Anterior cingulate cortex (tissue), 58 donors: ENCODE measurements around the gene SENP6.

Experiments
- DNase-seq, 58 donors: peaks; one replicate each; lab custom pipeline; 2025; lab: John Stamatoyannopoulos, UW

The SENP6 gene

DNA sequence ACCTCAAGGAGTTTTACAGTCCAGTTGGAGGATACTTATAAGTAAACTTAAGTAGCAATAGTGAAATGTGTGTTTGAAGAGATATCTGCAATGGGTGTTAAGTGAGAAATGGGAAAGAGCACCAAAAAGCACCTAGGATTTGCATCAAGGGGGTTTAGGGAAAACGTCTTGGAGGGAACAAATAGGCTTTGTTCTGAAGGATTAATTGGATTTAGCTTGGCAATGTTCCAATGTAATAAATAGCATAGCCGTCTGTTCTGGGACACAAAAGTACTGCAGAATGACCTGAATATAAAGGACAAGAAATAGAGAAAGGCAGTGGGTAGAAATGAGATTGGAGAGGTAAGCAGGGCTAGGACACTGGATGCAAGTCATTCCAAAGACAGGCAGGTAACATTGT, 144.5 kb downstream of the SENP6 start:
- no peak for DNase-seq

DNA sequence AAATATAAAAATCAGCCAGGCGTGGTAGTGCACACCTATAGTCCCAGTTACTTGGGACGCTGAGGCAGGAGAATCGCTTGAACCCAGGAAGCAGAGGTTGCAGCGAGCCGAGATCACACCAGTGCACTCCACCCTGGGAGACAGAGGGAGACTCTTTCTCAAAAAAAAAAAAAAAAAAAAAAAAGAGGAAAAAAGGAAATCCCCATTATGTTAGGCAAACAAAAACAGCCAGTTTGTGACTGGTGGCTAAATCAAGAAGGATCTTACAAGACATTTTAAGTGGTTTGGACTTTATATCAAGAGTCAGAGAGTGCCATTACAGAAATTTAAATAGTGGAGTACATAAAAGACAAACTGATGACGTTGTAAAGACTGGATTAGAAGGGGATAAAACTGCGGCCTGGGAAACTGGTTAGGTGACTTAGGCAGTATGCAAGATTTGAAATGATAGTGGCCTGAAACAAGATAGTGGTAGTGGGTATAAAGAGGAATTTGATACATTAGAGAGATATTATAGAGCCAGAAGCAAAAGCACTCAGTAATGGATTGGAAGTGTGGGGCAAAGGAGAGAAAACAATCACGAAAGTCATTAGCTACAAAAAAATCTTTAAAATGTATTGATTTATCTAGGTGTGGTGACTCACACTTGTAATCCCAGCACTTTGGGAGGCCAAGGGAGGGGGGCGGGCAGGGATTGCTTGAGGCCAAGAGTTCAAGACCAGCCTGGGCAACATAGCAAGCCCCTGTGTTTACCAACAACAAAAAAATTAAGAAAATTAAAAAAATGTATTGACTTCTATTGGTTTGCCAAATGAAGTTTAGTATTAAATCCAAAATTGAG, 145.7 kb downstream of the SENP6 start:
- no peak for DNase-seq

DNA sequence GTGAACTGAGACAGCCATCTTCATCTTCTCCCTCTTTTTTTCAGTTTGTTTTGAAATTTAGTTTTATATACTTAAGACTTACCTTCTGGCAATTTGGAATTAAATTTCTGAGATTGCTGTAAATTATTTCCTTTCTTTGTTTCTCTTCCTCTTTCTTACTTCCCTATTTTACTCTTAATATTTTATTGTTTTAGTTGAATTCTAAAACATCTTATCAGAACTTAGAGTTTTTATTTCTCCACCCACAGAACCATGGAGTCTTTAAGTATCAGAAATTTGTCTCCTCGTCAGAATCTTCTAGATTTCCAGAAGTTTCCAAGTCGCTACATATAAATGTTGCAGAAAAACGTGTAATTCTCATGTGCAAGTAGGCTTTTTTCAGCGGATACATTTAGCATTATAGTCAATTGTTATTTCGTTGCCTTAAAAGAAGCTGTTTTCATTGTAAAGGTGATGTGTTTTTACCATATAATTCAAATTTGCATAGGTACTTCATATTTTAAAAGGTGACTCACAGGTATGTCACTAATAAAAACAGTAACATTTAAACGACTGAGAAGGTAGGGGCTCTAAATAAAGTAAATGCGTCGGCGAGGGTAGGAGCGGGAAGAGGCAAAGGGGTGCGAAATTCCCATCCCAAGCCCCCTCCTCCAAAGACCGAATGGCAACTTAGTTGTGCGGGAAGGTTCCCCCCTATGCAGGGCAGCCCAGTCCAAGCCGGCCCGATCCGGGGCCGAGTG, 146.5 kb downstream of the SENP6 start:
- no peak for DNase-seq

DNA sequence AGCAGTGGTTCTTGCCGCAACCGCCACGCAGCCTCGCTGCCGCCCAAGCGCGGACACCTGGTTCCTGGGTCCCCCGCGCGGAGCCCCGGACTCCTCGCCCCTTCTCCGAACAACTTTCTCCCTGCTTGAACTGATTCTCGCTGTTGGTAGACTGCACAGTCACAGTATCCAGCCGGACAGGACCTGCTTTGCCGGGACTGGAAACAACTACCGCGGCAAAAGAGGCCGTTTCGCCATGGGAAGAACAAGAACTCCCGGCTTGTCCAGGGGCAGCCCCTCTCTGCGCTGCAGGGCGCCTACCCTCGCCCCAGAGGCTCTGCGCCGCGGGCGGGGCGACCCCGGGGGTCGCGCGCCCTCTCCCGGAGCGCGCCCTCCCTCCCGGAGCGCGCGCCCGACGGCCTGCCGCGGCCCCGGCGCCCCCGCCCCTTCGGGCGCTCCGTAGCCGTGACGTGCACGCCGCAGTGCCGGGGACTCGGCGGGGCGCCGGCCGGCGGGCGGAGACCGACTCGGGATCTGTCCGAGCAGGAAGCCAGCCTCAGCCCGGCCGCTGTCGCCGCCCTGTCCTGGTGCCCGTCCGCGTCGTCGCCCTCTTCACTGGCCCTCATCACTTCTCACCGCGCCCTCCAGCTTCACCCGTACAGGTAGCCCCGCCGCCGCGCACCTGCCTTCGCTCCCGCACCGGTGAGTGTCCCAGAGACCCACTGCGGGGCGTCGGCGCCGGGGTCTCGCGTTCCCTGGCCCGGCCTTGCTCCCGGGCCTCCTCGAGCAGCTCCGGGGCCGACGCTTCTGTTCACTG, 147.3 kb downstream of the SENP6 start, which contains the start of gene MYO6:
Gene MYO6 (plus strand): TSS at position 497 of the 796 bp plus-strand sequence. CDS start 68,309 bp downstream, outside the sequence.
- peak in 57 of 58 donors; percentile 25 to 83 (median 69) for DNase-seq

DNA sequence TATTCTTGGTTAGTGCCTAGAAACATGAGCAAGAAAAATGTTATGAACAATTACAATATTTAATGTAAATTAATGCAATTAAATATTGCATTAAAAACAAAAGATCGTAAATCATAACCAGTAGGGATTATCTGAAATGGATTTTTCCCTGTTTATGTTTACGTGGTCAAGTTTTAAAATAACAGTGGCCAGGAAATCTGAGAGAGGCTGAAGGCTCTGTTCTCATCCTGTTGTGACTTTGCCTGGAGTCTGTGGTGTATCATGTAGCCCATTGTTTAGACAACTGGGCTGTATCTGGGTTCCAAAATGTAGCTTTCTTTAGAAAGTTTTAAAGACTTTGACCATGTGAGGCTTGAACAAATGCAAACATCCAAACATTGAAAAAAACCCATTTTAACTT, 149.8 kb downstream of the SENP6 start:
- DNase-seq, result no peak

DNA sequence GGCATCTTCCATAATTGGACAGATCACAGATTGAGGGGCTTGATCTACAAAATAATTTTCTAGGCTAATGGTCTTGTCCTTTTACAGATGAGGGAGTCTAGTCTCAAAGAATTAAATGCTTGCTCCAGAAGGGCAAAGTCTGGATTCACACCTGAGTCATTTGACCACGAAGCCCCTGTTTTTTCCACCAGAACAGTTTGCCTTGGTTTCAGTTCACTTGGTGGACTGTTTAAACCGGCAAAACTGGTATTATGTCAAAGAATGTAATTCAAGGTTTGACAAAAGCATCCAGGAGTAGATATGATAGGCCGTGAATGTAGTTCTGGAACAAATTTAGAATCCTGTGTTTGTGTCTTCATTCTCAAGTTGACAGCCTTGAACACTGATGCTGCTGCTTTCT, 150.7 kb downstream of the SENP6 start:
- DNase-seq, result no peak

DNA sequence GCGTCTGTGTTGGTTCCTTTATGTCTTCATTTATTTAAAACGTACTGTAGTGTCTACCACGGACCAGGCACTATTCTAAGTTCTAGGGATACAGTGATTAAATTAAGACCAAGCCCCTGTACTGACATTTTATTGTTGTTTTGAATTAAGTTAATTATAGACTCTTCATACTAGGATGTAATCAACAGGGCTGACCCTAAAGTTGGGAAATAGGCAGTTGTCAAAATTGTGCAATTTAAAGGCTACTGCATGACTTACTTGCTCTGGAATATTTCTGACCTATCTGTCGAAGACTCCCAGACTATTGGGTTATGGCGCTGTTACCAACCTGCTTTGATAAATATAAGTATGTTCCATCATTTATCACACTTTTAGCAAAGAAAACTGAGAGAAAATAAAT, 154.0 kb downstream of the SENP6 start:
- no peak for DNase-seq

DNA sequence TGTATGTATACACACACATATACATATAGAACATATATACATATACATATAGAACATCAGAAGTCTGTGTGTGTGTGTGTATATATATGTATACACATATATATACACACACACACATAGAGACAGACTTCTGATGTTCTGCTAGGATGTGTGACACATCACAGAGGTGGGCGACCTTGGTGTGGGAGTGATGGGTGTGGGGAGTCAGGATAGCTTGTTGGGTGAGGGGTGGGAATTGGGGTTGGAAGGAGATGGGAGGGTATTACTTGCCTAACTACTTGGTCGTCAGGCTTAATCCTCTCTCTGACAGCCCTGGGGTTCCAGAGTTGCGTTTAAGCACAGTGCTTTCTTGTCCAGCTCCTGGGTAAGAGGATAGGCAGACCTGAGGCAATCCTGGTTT, 155.6 kb downstream of the SENP6 start:
- DNase-seq, result no peak

DNA sequence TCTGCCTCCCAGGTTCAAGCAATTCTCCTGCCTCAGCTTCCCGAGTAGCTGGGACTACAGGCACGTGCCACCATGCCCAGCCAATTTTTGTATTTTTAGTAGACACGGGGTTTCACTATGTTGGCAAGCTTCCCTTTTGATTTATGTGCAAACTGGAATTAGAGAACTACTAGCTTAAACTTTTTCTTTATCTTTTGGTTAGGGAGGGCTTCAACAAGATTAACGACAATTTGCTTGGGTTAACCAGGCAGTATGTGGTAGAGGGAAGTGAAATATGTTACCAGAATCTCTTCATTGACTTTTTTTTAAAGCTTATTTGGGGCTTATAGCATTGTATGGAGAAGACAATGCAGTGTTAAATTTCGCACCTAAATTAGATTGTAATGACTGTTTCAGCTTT, 156.4 kb downstream of the SENP6 start:
- DNase-seq, result no peak

DNA sequence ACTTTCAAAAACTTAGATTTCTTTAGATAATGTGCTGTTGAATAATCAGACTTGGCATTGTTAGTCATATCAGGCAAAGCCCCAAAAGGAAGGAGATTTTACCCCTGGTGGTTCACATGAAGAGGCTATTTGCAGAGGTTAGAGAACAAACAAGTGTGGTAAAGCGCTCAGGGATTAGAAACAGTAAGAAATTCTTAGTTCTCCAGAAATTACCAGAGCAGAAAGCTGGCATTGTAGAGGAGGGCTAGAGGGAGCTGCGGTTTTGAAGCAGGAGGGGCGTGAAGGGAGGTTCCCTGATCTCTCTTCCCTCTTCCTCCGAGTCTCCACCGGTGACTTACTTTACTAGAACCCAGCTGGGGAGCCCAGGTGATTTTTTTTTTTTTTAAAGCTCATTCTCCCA, 157.5 kb downstream of the SENP6 start:
- DNase-seq, result no peak

DNA sequence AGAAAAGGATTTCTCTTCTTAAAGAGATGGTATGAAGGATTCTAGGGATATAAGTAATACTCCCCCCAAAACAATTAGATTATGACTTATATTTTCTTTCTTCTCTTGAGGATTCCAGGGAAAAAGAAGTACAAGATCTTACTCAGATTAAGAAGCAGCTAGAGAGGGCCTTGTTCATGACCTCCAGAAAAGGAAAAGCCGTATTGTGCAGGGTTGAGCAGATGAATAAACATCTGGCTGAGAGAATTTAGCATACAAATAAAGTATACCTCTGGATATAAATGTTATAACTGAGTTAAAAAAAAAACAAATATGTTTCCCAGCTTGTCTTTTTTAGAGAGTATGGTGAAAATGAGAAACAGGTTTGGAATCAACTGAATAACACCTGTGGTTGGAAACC, 158.6 kb downstream of the SENP6 start:
- no peak for DNase-seq

DNA sequence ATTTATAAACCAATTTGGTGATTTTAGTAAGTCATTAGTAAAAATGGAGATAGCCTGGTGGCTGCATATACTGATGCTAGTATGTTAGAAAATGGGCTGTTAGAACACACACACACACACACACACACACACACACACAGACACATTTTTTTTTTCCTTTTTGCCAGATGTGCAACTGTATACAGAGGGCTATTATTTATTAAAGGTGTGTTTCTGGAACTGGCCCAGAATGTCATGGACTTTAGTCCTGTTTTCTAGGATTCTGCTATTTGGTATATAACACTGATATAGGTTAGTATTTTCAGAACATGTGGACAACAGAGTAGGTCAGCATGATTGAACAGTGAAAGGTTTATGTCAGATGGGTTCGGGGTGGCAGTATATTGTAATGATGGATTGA, 159.8 kb downstream of the SENP6 start:
- DNase-seq, result no peak

DNA sequence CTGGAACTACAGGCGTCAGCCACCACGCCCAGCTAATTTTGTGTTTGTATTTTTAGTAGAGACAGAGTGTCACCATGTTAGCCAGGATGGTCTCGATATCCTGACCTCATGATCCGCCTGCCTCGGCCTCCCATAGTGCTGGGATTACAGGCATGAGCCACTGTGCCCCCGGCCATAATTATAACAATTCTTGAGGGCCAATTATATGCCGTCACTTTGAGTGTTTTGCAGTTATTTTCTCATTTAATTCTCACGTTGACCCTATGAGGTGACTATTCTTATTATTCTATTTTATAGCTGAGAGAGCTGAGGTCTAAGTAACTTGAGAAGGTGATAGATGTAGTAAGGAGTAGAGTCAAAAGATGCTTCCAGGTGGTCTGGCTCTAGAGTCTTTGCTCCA, 160.4 kb downstream of the SENP6 start:
- DNase-seq, result no peak

DNA sequence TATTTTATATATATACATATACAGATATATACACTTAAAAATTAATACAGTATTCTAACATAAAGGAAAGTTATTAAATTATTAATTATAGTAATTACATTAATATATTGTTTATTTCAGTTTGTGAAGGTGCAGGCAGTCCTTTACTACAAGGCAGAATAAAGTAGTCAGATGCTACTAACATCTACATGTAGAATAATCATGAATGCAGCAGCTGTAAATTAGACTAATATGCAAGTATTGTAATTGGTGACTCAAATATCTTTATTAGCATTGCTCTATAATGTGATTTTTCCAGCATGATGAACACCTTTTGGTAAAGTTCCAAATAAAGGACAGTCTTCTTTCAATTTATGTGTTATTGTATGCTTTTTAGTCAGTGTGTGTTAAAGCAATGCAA, 164.7 kb downstream of the SENP6 start:
- DNase-seq, result no peak
